Fibroblast of gingiva (primary cell): ENCODE measurements around the gene ZNF81.
"Not testable (repeated sequence)": the region's sequence is repeated elsewhere in the genome, so short reads cannot be mapped to it uniquely, and the experiment has no call there.

Source experiments
- DNase-seq: peaks from one replicate; pipeline ENCODE4 v3.0.0-alpha.2; 2011; ENCODE audit warnings: low read depth

Gene ZNF81

GRCh38 chrX:47936224-47936939 lies 99.7 kb downstream of the ZNF81 start:
- no peak for DNase-seq

- no peak for DNase-seq
Observed at GRCh38 chrX:47936940-47937317, 100.2 kb downstream of the ZNF81 start.

GRCh38 chrX:47940448-47940847 lies 103.7 kb downstream of the ZNF81 start:
- no peak for DNase-seq

GRCh38 chrX:47941423-47941822 lies 104.7 kb downstream of the ZNF81 start:
- DNase-seq = no peak

GRCh38 chrX:47955295-47955694 lies 118.6 kb downstream of the ZNF81 start:
- not testable (repeated sequence) for DNase-seq

- DNase-seq = no peak
Observed at GRCh38 chrX:47956016-47956415, 119.3 kb downstream of the ZNF81 start.

- not testable (repeated sequence) for DNase-seq
Observed at GRCh38 chrX:47958206-47958605, 121.5 kb downstream of the ZNF81 start.

- DNase-seq = no peak
Observed at GRCh38 chrX:47958761-47959342, 122.2 kb downstream of the ZNF81 start.

- no peak for DNase-seq
Observed at GRCh38 chrX:47960406-47960805, 123.7 kb downstream of the ZNF81 start.

- not testable (repeated sequence) for DNase-seq
Observed at GRCh38 chrX:47961830-47962229, 125.1 kb downstream of the ZNF81 start.

GRCh38 chrX:47965526-47965925 lies 128.8 kb downstream of the ZNF81 start:
- not testable (repeated sequence) for DNase-seq
